Stimulated activated CD8-positive, alpha-beta memory T cell treated with anti-CD3 and anti-CD28 coated beads, Interleukin-7, amount 100 ng/mL, for 24 hours (primary cell): ENCODE data around the gene TNFRSF13B.
"Not testable (repeated sequence)": the region's sequence is repeated elsewhere in the genome, so short reads cannot be mapped to it uniquely, and the experiment has no call there.

ENCODE experiments used
- DNase-seq: peaks from one replicate; pipeline ENCODE4 v3.0.0-alpha.2; 2020; ENCODE audit warnings: low read depth

The TNFRSF13B gene

DNA sequence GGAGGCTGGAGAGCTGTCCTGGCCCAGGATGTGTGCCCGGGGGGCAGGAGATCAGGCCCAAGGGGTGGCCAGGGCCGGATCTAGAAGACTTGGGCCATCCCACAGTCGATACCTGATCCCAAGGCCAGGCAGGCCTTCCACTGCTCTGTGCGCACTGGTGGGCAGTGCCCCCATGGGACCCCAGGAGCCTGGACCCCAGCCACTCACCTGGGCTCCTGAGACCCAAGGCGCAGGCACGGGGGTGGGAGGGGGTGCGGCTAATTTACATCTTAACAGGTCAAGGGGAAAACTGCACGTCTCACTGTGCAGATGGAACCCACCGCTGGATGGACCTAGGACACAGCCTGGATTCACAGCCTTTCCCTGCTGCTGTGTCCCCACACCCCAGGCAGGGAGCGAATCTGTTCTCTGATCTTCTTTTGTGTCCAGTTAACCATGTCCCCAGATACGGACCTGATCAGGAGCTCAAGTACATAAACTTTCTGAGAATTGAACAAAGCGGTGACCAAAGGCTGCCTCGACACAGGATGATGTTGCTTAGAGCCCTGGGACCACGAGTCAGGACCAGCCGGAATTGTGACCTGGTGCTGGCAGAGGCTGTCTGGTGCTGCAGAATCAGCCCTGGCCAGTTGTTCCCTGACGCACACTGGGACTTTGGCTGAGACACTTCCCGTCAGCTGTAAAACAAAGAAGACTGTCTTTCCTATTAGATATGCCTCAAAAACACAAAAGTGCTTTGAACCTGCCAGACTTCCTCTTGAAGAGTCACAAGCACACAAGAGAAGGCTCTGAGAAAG is 60.6 kb downstream of the TNFRSF13B start:
- no peak for DNase-seq

DNA sequence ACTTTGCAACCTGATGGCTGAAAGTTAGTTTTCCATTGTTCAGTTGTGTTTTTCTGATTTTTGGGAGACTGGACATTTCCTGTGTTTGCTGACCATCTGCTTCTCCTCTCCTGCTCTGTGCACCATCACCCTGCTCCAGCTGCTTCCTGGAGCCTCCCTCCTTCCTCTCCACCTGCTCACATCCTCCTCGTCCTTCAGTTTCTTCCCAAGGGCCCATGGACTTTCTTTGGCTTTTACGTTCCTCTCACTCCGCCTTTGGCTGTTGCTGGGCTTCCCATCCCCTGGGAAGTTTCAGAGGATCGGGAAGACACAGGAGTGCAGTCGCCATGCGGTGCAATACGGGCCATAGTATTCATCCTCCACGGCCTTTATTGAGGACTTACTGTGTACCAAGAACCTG is 61.6 kb downstream of the TNFRSF13B start:
- DNase-seq: no peak

DNA sequence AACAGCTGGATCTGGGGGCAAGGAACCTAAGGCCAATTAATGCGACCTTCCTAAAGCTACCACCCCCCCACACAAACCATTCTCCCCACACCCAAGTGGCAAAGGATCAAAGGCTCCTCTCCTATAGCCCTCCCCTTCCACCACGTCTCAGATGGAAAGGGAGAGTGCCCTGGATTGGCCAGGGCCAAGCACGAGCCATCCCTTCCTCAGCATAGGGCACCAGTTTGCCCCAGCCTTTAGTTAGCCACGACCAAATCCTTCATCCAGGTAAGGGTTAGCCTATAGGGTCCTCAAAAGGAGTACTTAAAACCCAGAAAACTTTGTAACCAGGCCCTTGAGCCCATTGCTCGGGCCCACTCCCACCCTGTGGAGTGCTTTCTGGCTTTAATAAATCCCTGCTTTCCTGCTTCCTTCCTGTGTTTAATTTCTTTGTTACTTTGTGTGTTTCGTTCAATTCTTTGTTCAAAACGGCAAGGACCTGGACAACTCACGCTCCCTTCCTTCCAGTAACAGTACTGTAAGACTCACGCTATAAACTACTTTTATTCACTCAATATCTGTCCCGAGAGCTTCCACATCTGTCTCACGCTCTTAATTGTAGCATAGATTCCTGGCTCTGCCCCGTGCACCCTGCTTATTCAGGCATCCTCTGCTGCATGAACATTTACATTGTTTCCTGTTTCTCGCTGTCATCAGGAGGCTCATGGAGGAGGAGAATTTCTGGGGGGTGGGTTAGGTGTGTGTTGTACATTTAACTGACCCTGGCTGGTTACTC is 62.3 kb downstream of the TNFRSF13B start:
- no peak for DNase-seq

DNA sequence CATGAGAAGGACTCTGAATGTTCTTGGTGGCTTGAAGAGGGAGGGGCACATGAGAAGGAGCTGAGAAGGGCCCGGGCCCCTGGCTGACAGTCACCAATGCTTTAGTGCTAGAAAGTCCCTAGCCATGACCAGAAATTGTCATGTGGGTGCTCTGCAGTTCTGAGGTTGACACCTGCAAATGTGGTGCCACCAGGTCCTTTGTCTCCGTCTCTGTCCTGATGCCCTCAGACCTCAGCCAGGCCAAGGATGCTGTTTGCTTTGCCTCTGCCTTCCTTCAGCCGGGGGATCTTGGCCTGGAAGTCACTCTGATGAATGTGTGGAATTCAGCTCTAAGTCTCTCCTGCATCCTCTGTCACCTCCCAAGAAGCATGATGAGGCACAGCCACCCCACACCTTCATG is 63.6 kb downstream of the TNFRSF13B start:
- DNase-seq: no peak

DNA sequence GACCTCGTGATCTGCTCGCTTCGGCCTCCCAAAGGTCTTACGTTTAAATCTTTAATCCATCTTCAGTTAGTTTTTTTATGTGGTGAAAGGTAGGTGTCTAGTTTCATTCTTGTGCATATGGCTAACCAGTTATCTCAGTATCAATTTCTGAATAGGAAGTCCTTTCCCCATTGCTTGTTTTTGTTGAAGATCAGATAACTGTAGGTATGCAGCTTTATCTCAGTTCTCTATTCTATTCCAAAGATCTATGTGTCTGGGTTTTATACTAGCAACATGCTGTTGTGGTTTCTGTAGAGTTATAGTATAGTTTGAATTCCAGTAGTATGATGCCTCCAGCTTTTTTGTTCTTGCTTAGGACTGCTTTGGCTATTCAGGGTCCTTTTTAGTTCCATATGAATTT is 65.2 kb downstream of the TNFRSF13B start:
- DNase-seq: no peak

DNA sequence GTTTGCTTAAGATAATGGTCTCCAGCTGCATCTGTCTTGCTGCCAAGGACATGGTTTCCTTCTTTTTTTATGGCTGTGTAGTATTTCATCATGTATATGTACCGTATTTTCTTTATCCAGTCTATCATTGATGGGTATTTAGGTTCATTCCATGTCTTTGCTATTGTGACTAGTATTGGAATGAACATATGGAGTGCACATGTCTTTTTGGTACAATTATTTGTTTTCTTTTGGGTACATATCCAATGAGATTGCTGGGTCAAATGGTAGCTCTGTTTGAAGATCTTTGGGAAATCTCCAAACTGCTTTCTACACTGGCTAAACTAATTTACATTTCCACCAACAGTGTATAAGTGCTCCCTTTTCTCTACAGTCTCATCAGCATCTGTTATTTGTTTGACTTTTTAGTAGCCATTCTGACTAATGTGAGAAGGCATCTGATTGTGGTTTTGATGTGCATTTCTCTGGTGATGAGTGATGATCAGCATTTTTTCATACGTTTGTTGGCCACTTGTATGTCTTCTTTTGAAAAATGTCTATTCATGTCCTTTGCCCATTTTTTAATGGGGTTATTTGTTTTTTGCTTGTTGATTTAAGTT is 66.2 kb downstream of the TNFRSF13B start:
- DNase-seq: no peak

DNA sequence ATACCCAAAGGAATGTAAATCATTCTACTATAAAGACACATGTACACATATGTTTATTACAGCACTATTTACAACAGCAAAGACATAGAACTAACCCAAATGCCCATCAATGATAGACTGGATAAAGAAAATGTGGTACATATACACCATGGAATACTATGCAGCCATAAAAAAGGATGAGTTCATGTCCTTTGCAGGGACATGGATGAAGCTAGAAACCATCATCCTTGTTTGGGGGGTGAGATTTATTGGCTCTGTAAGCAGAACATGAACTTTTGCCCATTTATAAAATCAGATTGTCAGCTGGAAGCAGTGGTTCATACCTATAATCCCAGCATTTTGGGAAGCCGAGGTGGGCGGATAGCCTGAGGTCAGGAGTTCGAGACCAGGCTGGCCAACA is 68.8 kb downstream of the TNFRSF13B start:
- not testable (repeated sequence) for DNase-seq

DNA sequence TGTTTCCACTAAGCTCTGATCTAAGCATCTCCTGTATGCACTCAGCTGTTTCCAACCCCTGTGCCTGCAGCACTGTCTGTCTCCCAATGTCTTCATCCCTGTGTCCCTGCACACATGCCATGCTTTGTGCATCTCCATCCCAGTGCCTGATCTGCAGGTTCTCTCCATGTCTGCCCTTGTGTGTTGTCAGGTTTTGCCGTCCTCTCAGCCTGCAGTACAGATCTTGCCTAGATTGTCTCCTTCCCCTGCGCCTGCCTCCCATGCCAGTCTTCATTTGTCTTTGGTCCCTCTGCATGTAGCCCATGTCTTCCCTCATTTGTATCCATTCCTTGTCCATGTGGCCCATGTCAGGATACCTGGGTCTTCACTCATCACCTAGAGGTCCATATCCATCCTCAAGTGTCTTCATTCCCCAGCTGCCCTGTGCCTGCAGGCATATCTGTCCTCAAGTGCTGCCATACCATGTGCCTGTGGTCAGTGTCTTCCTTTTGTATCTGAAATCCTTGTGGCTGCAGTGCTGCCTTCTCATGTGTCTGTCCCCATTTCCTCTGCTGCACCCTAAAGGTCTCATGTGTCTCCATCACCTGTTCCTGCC is 71.5 kb downstream of the TNFRSF13B start:
- no peak for DNase-seq

DNA sequence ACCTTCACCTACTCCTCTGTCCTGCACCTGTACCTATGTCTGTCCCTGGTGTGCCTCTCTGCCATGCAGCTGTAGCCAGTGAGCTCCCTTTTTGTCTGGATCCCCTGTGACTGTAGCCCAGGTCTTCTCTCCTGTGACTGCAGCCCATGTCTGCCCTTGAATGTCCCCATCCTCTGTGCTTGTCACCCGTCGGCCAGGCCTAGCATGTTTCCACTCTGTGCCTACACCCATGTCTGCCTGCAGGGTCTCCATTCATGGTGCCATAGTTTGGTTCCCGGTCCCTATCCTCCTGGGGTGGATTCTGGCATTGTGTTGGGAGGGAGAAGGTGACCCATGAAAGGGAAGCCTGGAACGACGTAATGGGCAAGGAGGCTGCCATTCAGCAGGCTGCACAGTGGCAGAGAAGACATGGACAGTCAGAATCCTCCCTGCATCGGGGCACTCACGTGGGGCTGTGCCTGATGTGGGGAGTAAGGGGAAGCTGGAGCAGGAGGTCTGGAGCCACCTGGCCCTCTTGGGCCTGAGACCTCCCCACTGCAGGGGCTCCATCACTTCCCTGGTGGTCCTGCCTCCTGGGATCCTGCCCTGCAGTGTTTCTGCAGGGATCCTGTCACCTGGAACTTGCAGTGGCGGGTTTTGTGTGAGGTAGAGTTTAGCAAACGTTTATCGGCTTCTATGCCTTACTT is 74.6 kb downstream of the TNFRSF13B start:
- DNase-seq: not testable (repeated sequence)

DNA sequence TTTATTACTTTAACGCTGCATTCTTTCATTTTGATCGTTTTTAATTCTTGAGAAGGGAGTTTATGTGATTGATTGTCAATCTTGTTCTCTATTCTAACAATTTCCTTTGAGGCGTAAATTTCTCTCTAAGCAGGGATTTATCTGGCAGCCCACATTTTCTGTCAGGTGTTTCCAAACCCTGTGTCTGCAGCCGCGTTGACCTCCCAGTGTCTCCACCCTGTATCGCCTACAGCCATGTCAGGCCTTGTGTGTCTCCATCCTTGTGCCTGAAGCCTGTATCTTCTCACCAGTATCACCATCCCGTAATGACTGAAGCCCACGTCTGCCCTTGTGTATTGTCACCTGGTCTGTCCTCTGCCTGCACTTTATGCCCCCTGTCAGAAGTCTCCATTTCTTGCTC is 75.7 kb downstream of the TNFRSF13B start:
- not testable (repeated sequence) for DNase-seq

DNA sequence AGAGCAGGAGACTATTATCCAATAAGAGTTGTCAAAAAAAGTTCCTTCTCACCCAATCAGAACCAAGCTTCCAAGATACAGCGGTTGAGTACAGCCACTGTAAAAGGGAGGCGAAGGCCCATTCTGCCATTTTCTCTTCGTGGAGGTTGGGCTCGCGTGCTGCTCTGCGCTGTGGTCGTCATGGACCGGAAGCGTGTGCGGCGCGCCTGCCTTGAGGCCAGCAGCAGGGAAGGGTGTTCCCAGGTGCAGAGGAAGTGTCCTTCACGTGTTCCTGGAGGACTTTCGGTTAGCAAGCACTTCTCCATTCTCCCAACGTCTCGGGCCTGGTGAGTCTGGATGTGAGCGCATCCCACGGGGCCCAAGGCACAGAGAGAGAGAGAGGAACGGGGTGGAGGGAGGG is 78.4 kb downstream of the TNFRSF13B start:
- not testable (repeated sequence) for DNase-seq

DNA sequence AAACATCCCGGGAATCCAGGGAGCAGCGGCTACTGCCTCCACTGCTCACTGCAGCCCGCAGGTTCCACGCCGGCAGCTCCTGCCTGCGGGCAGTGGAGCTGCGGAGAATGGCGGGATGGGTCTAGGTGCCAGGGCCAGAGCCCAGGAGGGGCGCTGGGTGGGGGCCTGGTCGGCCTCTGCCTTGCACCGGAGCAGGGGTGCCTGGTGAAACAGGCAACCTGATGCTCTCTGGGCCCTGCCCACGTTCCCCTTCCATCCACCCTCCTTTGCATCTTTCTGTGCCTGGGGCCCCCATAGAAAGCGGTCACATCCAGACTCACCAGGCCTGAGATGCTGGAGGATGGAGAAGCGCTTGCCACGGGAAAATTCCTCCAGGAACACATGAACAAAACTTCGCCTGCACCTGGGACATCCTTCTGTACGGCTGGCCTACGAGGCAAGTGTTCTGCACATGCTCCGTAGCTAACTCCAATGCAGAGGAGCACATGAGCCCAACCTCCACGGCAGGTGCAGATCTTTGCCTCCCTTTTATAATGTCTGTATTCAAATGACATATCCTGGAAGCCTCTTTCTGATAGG is 79.0 kb downstream of the TNFRSF13B start:
- not testable (repeated sequence) for DNase-seq

DNA sequence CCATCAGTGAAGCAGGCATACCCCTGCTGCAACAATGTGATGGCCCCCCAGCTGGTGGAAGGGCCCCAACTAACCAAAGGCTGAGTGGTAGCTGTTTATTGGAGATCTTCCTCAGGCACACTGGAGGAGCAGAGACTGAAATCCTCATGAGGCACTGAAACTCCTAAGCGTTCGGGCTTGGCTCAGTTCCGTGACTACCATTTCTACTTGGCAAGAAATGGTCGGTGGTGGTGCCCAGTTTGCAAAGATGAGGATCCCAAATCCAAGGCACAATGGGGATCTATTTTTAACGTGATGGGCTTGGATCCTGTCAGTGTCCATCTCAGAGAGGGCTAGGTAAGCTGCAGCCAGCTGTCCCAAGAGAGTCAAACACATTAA is 82.8 kb downstream of the TNFRSF13B start:
- DNase-seq: no peak
